Right lobe of liver (tissue), 4 donors: ENCODE results near the gene CPA3.

ENCODE experiments used
- POLR2A ChIP-seq: fragments of 450-650 bp; IDR thresholded peaks from one replicate; pipeline ENCODE4 v1.6.1; 2017; ENCODE audit warnings: antibody characterized with exemption, mild to moderate bottlenecking
- TF ChIP-seq, protein P1 (sequence below), 4 donors: fragments of 200-600 bp in 3 of 4; fragments of 450-650 bp in 1 of 4; IDR thresholded peaks; one replicate each; pipeline versions ENCODE4 v1.5.1 to v1.8.0; 2016 to 2022; ENCODE audit warnings: antibody characterized with exemption in 4 of 4, mild to moderate bottlenecking in 2 of 4
- donor health status: DM: no; HTN: no; CAD: no.
- donor health status: DM: no; HTN: no; CAD: no.
- donor health status: DM: no; HTN: yes; CAD: no.

DNA sequence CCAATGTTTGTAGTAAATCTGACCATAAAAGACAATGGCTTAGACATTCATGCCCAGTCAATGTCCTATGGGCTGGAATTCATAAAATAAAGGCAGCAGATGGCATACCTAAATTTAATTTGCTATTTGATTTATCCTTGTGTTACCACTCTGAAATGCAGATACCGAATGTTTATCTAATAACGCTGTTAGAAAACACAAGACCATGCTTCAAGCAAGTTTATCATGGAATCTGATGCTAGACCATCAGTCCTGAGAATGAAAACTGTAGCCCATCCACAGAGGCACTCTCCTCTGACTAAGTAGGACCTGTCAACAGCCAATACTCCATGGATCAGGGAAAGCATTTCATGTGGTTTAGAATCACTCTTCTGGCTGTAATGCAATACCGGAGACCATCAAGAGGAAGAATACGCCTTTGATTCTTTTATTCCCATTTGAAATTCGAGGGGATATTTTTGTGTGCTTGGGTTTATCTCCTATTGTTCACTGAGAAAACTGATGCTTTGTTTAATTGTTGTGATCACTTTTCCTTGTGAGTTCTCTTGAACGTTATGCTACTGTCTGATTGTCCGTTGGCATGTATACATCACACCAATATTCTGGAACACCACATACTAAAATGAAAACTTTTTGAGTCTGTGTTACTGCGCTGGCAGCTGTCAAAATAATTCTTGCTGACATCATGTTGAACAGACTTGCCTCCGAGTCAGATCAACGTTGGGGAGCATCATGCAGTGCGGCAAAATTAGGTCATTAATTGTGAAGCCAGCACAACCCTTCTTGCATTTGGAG, 49.6 kb upstream of the CPA3 start:
- no peak for TF ChIP-seq POLR2A
- TF ChIP-seq, protein P1, sequence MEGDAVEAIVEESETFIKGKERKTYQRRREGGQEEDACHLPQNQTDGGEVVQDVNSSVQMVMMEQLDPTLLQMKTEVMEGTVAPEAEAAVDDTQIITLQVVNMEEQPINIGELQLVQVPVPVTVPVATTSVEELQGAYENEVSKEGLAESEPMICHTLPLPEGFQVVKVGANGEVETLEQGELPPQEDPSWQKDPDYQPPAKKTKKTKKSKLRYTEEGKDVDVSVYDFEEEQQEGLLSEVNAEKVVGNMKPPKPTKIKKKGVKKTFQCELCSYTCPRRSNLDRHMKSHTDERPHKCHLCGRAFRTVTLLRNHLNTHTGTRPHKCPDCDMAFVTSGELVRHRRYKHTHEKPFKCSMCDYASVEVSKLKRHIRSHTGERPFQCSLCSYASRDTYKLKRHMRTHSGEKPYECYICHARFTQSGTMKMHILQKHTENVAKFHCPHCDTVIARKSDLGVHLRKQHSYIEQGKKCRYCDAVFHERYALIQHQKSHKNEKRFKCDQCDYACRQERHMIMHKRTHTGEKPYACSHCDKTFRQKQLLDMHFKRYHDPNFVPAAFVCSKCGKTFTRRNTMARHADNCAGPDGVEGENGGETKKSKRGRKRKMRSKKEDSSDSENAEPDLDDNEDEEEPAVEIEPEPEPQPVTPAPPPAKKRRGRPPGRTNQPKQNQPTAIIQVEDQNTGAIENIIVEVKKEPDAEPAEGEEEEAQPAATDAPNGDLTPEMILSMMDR (IDR thresholded peaks at IDR 0.05) = no peak
